GM19455 (cell line): ENCODE measurements around the gene PHPT1.
"Not testable (repeated sequence)": the region's sequence is repeated elsewhere in the genome, so short reads cannot be mapped to it uniquely, and the experiment has no call there.

ENCODE experiments used
- ATAC-seq: cut with Tn5 transposase; IDR thresholded peaks from one replicate; pipeline ENCODE4 v1.9.1; 2021; ENCODE audit not compliant: unreplicated experiment

PHPT1 gene

DNA sequence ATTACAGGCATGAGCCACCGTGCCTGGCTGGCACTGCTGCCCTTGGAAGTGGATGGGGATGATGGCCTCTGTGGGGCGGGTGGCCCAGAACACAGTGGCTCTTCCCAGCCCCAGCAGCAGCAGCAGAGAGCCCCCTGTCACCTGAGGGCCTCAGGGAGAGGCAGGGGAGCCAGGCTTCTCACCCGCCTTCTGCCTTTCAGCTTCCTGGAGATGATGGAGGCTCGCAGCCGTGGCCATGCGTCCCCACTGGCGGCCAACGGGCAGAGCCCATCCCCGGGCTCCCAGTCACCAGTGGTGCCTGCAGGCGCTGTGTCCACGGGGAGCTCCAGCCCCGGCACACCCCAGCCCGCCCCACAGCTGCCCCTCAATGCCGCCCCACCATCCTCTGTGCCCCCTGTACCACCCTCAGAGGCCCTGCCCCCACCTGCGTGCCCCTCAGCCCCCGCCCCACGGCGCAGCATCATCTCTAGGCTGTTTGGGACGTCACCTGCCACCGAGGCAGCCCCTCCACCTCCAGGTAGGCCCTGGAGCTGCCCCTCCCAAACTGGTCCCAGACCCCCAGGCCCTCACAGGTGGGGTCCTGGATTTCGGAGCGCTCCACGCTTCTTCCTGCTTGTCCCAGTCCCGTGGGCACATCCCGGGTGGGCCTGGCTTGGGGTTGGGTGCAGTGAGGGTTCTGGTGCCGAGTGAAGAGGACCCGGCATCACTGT lies 11.9 kb upstream of the PHPT1 start:
- no peak for ATAC-seq

DNA sequence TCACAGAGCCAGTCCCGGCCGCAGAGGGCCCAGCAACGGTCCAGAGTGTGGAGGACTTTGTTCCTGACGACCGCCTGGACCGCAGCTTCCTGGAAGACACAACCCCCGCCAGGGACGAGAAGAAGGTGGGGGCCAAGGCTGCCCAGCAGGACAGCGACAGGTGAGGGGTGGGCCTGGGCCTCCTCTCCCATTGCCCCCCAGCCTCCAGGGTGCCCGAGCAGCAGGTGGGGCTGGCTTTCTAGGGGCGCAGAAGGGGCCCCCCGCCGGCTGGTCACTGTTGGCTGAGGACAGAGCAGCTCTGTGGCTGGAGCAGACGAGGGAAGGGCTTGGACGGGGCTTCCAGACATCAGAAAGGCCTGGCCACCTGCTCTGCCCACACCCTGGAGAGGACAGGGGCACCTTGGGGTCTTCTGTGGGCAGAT lies 11.3 kb upstream of the PHPT1 start:
- ATAC-seq, result not testable (repeated sequence)

DNA sequence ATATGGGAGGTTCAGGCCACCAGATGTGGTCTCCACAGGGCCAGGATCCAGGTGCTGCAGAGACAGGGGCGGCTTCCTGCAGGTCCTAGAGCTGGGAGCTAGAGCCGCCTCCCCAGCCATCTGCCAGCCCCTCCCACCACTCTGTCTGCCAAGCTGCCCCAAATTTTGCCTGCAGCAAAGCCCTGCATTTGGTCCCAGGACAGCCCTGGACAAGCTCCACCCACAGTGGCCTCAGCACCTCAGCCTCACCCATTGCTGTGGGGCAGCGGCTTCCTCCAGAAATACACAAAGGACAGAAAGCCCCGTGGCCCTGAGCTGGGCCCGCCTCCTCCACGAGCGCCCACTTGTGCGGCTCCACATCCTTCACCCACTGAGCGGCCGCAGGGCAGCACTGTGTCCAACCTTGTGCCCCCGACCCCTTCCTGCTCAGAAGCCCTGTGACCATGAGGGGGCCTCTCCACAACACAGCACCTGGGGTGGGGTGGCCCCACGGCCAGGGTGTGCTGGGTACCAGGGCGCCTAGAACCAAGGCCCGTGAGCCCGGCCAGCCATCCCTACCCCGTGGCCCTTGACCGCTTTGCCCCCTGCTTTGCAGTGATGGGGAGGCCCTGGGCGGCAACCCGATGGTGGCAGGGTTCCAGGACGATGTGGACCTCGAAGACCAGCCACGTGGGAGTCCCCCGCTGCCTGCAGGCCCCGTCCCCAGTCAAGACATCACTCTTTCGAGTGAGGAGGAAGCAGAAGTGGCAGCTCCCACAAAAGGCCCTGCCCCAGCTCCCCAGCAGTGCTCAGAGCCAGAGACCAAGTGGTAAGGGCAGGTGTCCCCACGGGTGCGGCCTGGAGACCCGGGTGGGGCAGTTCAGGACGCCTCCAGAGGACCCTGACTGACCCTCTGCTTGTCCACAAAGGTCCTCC lies 10.6 kb upstream of the PHPT1 start:
- ATAC-seq, result no peak

GRCh38 chr9:136839229-136840139 lies 9.7 kb upstream of the PHPT1 start:
- no peak for ATAC-seq

- ATAC-seq, result no peak
These were observed 8.9 kb upstream of the PHPT1 start for GRCh38 chr9:136840140-136840876.

DNA sequence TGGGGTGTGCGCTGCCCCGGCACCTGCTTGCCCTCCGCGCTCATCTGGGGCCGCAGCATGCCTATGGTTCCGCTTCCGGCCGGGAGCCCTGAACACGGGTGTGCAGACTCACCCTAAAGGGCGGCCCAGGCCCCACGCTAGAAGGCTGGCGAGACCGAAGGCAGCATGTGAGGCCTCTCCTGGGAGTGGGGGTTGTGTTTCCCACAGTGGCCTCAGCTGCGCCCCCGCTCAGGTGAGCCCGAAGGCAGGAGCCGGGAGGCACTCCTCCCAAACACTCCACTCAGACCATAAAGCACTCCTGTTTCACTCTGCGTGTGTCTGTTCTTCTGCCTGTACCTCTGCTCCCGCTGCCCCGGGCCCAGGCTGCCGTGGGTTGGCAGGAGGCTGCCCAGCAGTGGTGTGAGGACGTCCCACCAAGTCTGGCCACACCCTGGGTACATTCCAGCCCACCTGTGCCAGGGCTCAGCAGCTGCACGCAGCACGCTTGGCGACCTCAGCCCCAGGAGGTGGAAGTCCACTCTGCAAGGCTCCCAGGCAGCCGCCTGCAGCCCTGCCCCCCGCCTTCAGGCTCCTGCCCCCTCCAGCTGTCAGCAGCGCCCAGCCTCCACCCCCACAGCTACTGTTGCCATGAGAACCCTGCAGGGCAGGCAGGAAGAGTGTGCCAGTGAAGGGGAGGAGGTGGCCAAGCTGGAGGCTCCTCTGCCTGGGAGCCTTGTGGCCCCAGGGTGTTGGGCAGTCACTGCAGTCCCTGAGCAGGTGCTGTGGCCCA lies 8.1 kb upstream of the PHPT1 start:
- ATAC-seq, result no peak

DNA sequence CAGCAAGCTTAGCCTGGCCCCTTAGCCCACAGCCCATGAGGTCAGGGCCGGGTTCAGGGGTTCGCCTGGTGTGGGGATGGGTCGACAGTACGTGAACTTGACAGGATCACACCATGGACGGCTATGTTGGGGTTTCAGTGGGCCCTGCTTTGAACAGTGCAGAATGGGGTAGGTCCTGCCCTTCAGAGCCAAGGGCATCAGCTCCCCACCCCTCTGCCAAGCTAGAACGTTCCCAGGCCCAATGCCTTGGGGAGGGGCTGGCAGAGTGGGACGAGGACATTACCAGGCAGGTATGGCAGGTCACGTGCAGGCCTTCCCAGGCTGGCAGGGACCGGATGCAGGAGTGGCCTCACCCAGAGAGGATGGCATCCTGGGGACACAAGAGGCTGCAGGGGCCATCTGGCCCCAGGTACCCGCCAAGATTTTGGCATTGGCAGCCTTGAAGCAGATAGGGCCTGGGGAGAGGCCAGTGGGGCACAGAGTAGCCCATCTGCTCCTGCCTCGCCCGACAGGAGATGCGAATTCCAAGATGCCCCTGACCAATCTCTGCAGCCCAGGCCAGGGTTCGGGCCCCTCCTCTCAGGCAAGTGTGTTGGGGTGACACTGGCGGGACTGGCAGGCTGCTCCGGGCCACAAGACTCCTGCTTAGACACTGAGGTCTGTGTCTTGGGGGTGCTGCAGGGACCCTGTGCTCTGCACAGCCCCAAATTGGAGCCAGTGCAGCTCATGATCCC lies 7.4 kb upstream of the PHPT1 start:
- not testable (repeated sequence) for ATAC-seq

GRCh38 chr9:136842380-136842948 lies 6.7 kb upstream of the PHPT1 start, which contains the start of gene AJM1:
Gene AJM1 (plus strand): TSS chr9:136842478. CDS start chr9:136844415, 1,937 bp downstream.
- ATAC-seq, result peak; percentile 70

DNA sequence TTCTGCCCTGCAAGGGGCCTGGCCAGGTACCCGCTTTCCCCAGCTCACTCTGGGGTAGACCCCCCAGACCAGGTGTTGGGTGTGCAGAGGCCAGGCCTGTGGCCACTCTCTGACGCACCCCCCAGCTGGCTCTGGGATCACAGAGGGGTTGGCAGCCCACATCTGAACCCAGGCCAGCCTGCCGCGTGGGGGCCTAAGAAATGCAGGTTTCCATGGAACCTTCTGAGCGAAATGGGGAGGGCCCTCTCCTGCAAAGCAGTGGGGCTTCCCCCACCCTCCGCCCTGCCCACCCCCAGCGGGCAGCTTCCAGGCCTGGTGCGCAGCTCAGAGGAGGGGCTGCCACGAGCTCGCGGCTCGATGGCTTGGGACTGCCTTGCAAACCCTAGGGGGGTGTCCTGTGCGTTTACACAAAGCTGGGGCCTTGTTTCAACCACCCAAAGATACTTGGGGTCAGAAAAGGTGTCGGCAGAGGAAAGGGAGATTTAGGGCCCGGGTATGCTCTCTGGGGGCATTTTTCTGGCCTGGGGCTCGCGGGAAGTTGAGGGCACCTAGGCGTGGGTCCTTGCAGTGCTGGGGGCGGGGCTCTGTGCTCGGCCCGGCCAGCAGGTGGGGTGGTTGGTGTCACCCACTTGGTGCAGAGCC lies 5.9 kb upstream of the PHPT1 start:
- not testable (repeated sequence) for ATAC-seq

DNA sequence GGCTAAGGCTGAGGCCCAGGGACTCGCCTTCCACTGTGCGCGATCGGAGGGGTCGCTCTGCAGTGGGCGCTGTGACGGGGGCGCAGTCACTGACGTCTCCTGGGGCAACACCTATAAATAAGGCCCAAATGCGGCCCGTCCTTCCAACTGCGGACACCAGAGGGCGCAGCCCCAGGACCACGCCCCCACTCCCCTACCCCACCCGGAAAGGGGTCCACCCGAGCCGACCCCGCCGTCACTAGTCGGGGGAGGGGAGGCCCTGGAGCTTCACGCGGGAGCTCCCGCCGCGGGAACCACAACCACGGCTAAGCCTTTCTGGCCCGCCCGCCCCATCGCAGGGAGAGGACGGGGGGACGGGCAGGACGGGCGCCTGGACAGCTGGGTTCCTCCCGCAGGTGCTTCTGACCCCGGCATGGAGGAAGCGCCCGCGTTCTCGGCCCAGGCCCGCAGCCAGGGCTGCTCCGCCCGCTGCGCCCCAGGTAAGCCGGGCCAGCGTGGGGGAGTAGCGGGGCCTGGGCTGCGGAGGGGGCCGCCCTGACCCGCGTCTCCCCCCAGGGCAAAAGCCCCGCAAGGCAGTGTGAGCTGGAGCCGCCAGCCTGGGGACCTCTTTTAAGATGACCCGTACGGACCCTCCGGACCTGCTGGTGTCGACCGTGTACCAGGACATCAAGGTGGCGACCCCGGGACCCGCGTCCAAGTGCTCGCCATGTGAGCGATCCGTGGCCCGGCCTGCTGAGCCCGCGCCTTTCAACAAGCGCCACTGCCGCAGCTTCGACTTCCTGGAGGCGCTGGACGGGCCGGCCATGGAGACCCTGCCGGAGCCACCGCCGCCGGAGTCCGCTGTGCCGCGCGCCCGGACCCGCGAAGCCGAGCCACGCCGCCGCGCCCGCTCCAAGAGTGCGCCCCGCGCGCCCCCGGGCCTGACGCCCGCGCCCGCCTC lies 5.1 kb upstream of the PHPT1 start:
- not testable (repeated sequence) for ATAC-seq

DNA sequence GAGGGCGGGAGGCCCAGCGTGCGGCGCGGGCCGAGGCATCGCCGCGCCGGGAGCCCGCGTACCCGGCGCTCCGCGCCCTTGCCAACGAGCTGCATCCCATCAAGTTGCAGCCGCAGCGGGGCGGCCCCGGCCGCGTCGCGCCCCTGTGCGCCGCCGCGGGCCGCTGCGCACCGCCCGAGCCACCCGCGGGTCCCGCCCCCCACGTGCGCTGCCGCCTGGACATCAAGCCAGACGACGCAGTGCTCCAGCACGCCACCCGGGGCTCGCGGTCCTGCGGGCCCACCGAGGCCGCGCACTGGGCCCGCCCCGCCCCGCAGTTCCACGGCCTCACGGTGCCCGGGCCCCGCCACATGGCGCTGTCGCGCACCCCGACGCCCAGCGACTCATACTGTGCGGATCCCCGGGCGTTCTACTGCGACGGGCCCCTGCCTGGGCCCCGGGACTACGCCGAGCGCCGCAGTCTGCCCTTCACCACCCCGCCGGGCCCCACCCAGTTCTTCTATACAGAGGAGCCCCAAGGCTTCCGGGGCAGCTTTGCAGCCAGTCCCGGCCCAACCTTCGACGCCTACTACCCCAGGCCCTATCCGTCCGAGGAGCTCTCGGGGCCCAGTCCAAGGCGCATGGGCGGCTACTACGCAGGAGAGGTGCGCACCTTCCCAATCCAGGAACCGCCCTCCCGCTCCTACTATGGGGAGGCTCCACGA lies 4.3 kb upstream of the PHPT1 start:
- no peak for ATAC-seq

GRCh38 chr9:136845465-136846260 lies 3.5 kb upstream of the PHPT1 start:
- ATAC-seq, result no peak

GRCh38 chr9:136846376-136847087 lies 2.7 kb upstream of the PHPT1 start:
- no peak for ATAC-seq

DNA sequence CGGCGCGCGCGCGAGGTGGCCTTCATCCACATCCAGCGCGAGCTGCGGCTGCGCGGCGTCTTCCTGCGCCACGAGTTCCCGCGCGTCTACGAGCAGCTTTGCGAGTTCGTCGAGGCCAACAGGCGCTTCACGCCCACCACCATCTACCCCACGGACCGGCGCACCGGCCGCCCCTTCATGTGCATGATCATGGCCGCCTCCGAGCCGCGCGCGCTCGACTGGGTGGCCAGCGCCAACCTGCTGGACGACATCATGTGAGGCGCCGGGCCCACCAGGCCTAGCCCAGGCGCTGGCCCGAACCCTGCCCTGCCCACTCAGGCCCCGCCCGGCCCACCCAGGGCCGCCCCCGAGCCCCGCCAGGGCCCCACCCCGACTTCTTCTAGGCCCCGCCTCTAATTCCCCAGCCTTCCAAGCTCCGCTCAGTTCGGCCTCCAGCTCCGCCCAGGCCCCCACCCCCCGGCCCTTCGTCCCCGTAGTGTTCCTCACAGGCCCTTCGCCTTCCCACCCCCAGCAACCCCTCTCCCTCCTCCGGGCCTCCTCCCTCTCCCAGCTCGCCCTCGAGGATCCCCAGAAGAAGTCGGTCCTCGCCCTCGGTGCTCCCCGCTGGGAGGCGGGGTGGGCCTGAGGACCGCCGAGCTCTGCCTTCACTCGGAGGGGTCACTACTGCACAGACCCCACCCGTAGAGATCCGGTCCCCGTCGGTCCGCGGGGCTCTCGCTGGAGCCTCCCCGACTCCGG lies 2.0 kb upstream of the PHPT1 start:
- ATAC-seq, result no peak
